HepG2 (cell line): Measurements from ENCODE around the gene NMNAT3. TPM values are rescaled to one million over a fixed set of nuclear protein-coding genes. Genes with fewer than 3 reads are reported as not detected.

Source experiments
- CBX1 ChIP-seq: IDR thresholded peaks from one replicate; pipeline ENCODE4 v1.6.1; 2016; ENCODE audit warnings: antibody characterized with exemption, low read depth
- DNMT1 ChIP-seq: sonication (generic); formaldehyde crosslinking; IDR thresholded peaks from 2 replicates; pipeline ENCODE4 v1.5.1; 2020; ENCODE audit warnings: mild to moderate bottlenecking, missing genetic modification reagents
- HDAC6 ChIP-seq: fragments of 200-600 bp; sonication (generic); IDR thresholded peaks from 2 replicates; pipeline ENCODE4 v1.7.0; 2017; ENCODE audit warnings: mild to moderate bottlenecking, antibody characterized with exemption, low read length, low read depth
- HMGXB4 ChIP-seq, 2 experiments: sonication (generic) in 1 of 2; formaldehyde crosslinking in 1 of 2; IDR thresholded peaks; 2 replicates each; pipeline versions ENCODE4 v1.4.0 to v1.6.1; 2018 to 2020; ENCODE audit warnings: missing genetic modification reagents in 2 of 2, borderline replicate concordance in 1 of 2, low read depth in 1 of 2, mild to moderate bottlenecking in 1 of 2, missing biosample characterization in 1 of 2
- PATZ1 ChIP-seq: sonication (generic); formaldehyde crosslinking; IDR thresholded peaks from 2 replicates; pipeline ENCODE4 v1.4.0; 2020; ENCODE audit warnings: missing genetic modification reagents
- RAD21 ChIP-seq: fragments of 450-650 bp; formaldehyde crosslinking; IDR thresholded peaks from 2 replicates; pipeline ENCODE4 v1.5.0; 2020; ENCODE audit warnings: mild to moderate bottlenecking
- RFXAP ChIP-seq: sonication (generic); formaldehyde crosslinking; IDR thresholded peaks from 2 replicates; pipeline ENCODE4 v1.4.0; 2020; ENCODE audit warnings: missing genetic modification reagents, borderline replicate concordance
- SALL2 ChIP-seq: sonication (generic); formaldehyde crosslinking; IDR thresholded peaks from 2 replicates; pipeline ENCODE4 v1.8.1; 2023; ENCODE audit warnings: mild to moderate bottlenecking, missing genetic modification reagents, inconsistent platforms
- TBL1XR1 ChIP-seq: fragments of 150-350 bp; IDR thresholded peaks from 2 replicates; pipeline ENCODE4 v1.6.1; 2014; ENCODE audit warnings: borderline replicate concordance, low read length; ENCODE audit not compliant: partially characterized antibody
- ZNF230 ChIP-seq: sonication (generic); formaldehyde crosslinking; IDR thresholded peaks from 2 replicates; pipeline ENCODE4 v1.4.0; 2020; ENCODE audit warnings: mild to moderate bottlenecking, missing genetic modification reagents
- ZNF382 ChIP-seq: sonication (generic); formaldehyde crosslinking; IDR thresholded peaks from 2 replicates; pipeline ENCODE4 v1.5.0; 2020; ENCODE audit warnings: missing genetic modification reagents, mild to moderate bottlenecking, borderline replicate concordance
- ZNF550 ChIP-seq: sonication (generic); formaldehyde crosslinking; IDR thresholded peaks from 2 replicates; pipeline ENCODE4 v1.4.0; 2020; ENCODE audit warnings: mild to moderate bottlenecking, missing genetic modification reagents, borderline replicate concordance
- polyA plus RNA-seq, 8 experiments: library from polyadenylated mRNA; depleted of rRNA in 3 of 8; stranded (reverse) in 7 of 8; unstranded in 1 of 8; fragments of >200 nt; fragmentation: Illumina TruSeq in 4 of 8; extraction: Trizol in 4 of 8; gene quantifications; 2 replicates each; pipeline versions ENCODE4 v1.2.1 to v1.2.3, GENCODE V29; 2011 to 2016; ENCODE audit warnings: low read depth in 4 of 8, missing spikeins in 1 of 8, mixed read lengths in 1 of 8; ENCODE audit not compliant: insufficient read depth in 1 of 8
- total RNA-seq, 5 experiments: library from RNA; depleted of rRNA; stranded (reverse); fragments of >200 nt; fragmentation: Illumina TruSeq; extraction: Trizol; gene quantifications; 2 replicates each; pipeline ENCODE4 v1.2.3, GENCODE V29; 2016; ENCODE audit warnings: low read depth in 1 of 5

The NMNAT3 gene
- total and polyA plus RNA-seq, 2 of the 13 experiments (the other 11 are each of a cell fraction or from before 2014, with no cell fraction given), result 6.1 to 7.0 TPM

GRCh38 chr3:139655909-139656595 lies 21.7 kb downstream of the NMNAT3 start (continued):
- TF ChIP-seq HMGXB4 (CRISPR knock-in tag; IDR thresholded peaks at IDR 0.05; ENCODE audit: borderline replicate concordance in 1 of 2, low read depth in 1 of 2) (no peak), PATZ1 (CRISPR knock-in tag) (no peak), ZNF550 (CRISPR knock-in tag) (no peak), RAD21 (no peak), RFXAP (CRISPR knock-in tag) (no peak), ZNF382 (no peak), DNMT1 (no peak), ZNF230 (CRISPR knock-in tag) (no peak), TBL1XR1 (no peak), HDAC6 (no peak), CBX1 (no peak), SALL2 (no peak)
